Breast epithelium (tissue), 4 donors: ENCODE measurements around the gene ARHGAP21. TPM values are rescaled to one million over a fixed set of nuclear protein-coding genes. Genes with fewer than 3 reads are reported as not detected.
"Not testable (repeated sequence)": the region's sequence is repeated elsewhere in the genome, so short reads cannot be mapped to it uniquely, and the experiment has no call there.

ENCODE experiments used
- DNase-seq, 2 donors: peaks; one replicate each; pipeline ENCODE4 v3.0.0-alpha.2; 2019; ENCODE audit warnings: low spot score in 2 of 2
- H3K27ac ChIP-seq, 2 donors: fragments of 200-600 bp; sonication (generic) in 1 of 2; one replicate each; pipeline ENCODE4 v1.5.1; 2016 to 2019; ENCODE audit warnings: mild to moderate bottlenecking in 1 of 2
- H3K27me3 ChIP-seq, 2 donors: fragments of 200-600 bp; sonication (generic) in 1 of 2; one replicate each; pipeline versions ENCODE4 v1.5.1 to v1.6.0; 2017 to 2019; ENCODE audit warnings: control low read depth in 1 of 2, mild to moderate bottlenecking in 1 of 2
- H3K36me3 ChIP-seq: fragments of 200-600 bp; one replicate; pipeline ENCODE4 v1.5.1; 2019
- H3K4me1 ChIP-seq, 2 donors: fragments of 200-600 bp; sonication (generic); one replicate each; pipeline ENCODE4 v1.5.1; 2016 to 2019; ENCODE audit warnings: control low read depth in 1 of 2
- H3K4me3 ChIP-seq, 3 donors: fragments of 200-600 bp; sonication (generic); 1 replicate in 2 of 3; 2 replicates in 1 of 3; pipeline ENCODE4 v1.5.1; 2016 to 2019; ENCODE audit warnings: mild to moderate bottlenecking in 3 of 3, moderate library complexity in 2 of 3
- H3K9me3 ChIP-seq, 2 donors: fragments of 200-600 bp; sonication (generic) in 1 of 2; one replicate each; pipeline ENCODE4 v1.5.1; 2016 to 2019; ENCODE audit warnings: control low read depth in 1 of 2
- CTCF ChIP-seq, 3 donors: fragments of 450-650 bp; IDR thresholded peaks; one replicate each; pipeline ENCODE4 v1.5.1; 2016 to 2017; ENCODE audit warnings: antibody characterized with exemption in 3 of 3, mild to moderate bottlenecking in 3 of 3, moderate library complexity in 3 of 3
- POLR2A ChIP-seq: fragments of 450-650 bp; IDR thresholded peaks from one replicate; pipeline ENCODE4 v1.6.1; 2016; ENCODE audit warnings: antibody characterized with exemption, mild to moderate bottlenecking, moderate library complexity
- POLR2AphosphoS5 ChIP-seq, 3 donors: sonication (generic); formaldehyde crosslinking; IDR thresholded peaks; one replicate each; pipeline ENCODE4 v1.6.1; 2017; ENCODE audit warnings: antibody characterized with exemption in 3 of 3
- intact Hi-C: fragments of 100-400 bp; cut with DNase I; formaldehyde crosslinking; loops from one replicate; pipeline ENCODE4 v1.15.1; 2023; ENCODE audit warnings: low total_unique reads
- total RNA-seq, 3 donors: library from RNA; depleted of rRNA; stranded (reverse); fragments of >200 nt; gene quantifications; one replicate each; pipeline ENCODE4 v1.1.0, GENCODE V29; 2016

The ARHGAP21 gene
- total RNA-seq, 3 donors from 2014 or later = 67.5 to 203 (median 105) TPM

GRCh38 chr10:24759672-24760071, 36.0 kb upstream of the ARHGAP21 start:
- no peaks in the 10 kb centered on the region for H3K36me3 ChIP-seq
- H3K27ac ChIP-seq = no peak overlapping the region
- DNase-seq = no peak
- TF ChIP-seq POLR2AphosphoS5 (IDR thresholded peaks at IDR 0.05) = no peak
- TF ChIP-seq CTCF (IDR thresholded peaks at IDR 0.05) = no peak
- TF ChIP-seq POLR2A = no peak
- no peaks in the 10 kb centered on the region for H3K4me1 ChIP-seq
- H3K27me3 ChIP-seq = no peaks in the 10 kb centered on the region
- H3K9me3 ChIP-seq = no peaks in the 10 kb centered on the region
- intact Hi-C loops = no loop called here
- no peak overlapping the region for H3K4me3 ChIP-seq

- H3K27me3 ChIP-seq, H3K27ac ChIP-seq, H3K36me3 ChIP-seq, intact Hi-C loops, H3K4me1 ChIP-seq, H3K4me3 ChIP-seq, H3K9me3 ChIP-seq, DNase-seq: not testable (repeated sequence)
Observed at GRCh38 chr10:24758254-24758653, 34.6 kb upstream of the ARHGAP21 start.

GRCh38 chr10:24756283-24756682, 32.6 kb upstream of the ARHGAP21 start:
- Histone ChIP-seq H3K27me3 (no peaks in the 10 kb centered on the region), H3K9me3 (no peaks in the 10 kb centered on the region), H3K4me1 (no peaks in the 10 kb centered on the region), H3K27ac (no peak overlapping the region), H3K4me3 (no peak overlapping the region), H3K36me3 (no peaks in the 10 kb centered on the region)
- DNase-seq = no peak
- TF ChIP-seq CTCF (IDR thresholded peaks at IDR 0.05) (no peak), POLR2AphosphoS5 (IDR thresholded peaks at IDR 0.05) (no peak), POLR2A (no peak)
- intact Hi-C loops = no loop called here

GRCh38 chr10:24751716-24752115, 28.0 kb upstream of the ARHGAP21 start:
- TF ChIP-seq POLR2AphosphoS5 (IDR thresholded peaks at IDR 0.05) (no peak), POLR2A (no peak), CTCF (IDR thresholded peaks at IDR 0.05) (no peak)

GRCh38 chr10:24750695-24751094, 27.0 kb upstream of the ARHGAP21 start:
- Histone ChIP-seq H3K27ac (no peak overlapping the region), H3K4me1 (no peaks in the 10 kb centered on the region), H3K9me3 (no peaks in the 10 kb centered on the region), H3K4me3 (no peak overlapping the region), H3K36me3 (no peaks in the 10 kb centered on the region), H3K27me3 (no peaks in the 10 kb centered on the region)
- no peak for TF ChIP-seq CTCF (IDR thresholded peaks at IDR 0.05)
- TF ChIP-seq POLR2AphosphoS5 (IDR thresholded peaks at IDR 0.05) = no peak
- TF ChIP-seq POLR2A = no peak
- DNase-seq = no peak
- intact Hi-C loops = no loop called here

More at GRCh38 chr10:24751716-24752115, 28.0 kb upstream of the ARHGAP21 start:
- Histone ChIP-seq H3K4me1 (no peaks in the 10 kb centered on the region), H3K27ac (no peak overlapping the region), H3K36me3 (no peaks in the 10 kb centered on the region), H3K4me3 (no peak overlapping the region), H3K27me3 (no peaks in the 10 kb centered on the region), H3K9me3 (no peaks in the 10 kb centered on the region)
- intact Hi-C loops = no loop called here
- DNase-seq = no peak

- DNase-seq = no peak
- no peaks in the 10 kb centered on the region for H3K36me3 ChIP-seq
- no peaks in the 10 kb centered on the region for H3K4me1 ChIP-seq
- TF ChIP-seq CTCF (IDR thresholded peaks at IDR 0.05) = no peak
- no peak for TF ChIP-seq POLR2AphosphoS5 (IDR thresholded peaks at IDR 0.05)
- TF ChIP-seq POLR2A = no peak
- no peaks in the 10 kb centered on the region for H3K27me3 ChIP-seq
- intact Hi-C loops = no loop called here
- H3K27ac ChIP-seq = no peak overlapping the region
- no peak overlapping the region for H3K4me3 ChIP-seq
- H3K9me3 ChIP-seq = no peaks in the 10 kb centered on the region
Observed at GRCh38 chr10:24748214-24748613, 24.5 kb upstream of the ARHGAP21 start.
